ENCODE data around the gene SYNE3.

Gene SYNE3

DNA sequence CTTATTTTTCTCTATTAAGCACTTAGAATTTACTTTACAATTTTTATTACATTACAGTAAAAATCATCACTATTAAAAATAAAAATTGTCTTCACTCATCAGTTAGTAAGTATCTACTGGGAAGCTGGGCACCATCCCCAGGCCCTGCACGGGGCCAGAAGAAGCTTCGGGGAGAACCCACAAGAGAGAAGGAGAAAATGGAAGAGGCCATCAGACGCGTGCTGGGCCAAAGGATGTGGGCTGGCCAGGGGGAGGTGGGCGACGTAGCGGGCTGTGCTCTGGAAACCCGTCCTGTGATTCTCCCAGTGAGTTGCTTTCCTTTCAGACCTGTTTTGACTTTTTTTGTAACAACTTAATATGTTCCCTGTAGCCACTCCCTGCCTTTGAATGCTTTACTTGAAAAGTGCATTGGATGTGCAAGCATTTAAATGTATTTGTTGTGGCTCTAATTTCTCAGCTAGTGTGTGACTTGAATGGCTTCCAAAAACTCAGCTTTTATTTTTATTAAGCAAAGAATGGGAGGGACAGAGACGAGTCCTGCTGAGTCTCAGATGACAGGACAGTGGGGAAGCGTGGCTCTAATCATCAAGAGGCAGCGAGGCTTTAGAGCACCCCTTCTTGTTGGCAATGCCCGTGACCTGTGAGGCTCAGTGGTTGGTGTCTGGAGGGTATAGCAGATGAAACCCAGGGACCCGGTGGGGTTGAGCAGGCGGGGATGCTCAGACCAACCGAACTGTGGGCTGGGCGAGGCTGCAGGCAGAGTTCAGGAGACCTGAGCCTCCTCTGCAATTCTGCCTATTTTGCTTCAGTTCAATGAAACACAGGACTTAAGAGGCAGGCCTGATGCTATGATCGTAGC is 38.8 kb downstream of the SYNE3 start:
- Mint-ChIP-seq H3K4me3 (no peak overlapping the region), H3K9me3 (no peaks in the 10 kb centered on the region), H3K27me3 (ENCODE audit: low read depth) (no peaks in the 10 kb centered on the region), H3K27ac (no peak overlapping the region), H3K36me3 (ENCODE audit: low read depth) (peaks cover 36% of the 10 kb centered on the region), H3K4me1 (ENCODE audit: low read depth) (peaks cover 31% of the 10 kb centered on the region)

- no peak overlapping the region for H3K4me3 Mint-ChIP-seq
- no peaks in the 10 kb centered on the region for H3K27me3 Mint-ChIP-seq (ENCODE audit: low read depth)
- H3K36me3 Mint-ChIP-seq (ENCODE audit: low read depth) = peaks cover 41% of the 10 kb centered on the region
- H3K4me1 Mint-ChIP-seq (ENCODE audit: low read depth) = peaks cover 29% of the 10 kb centered on the region
- no peak overlapping the region for H3K27ac Mint-ChIP-seq
- no peaks in the 10 kb centered on the region for H3K9me3 Mint-ChIP-seq
These were observed 39.7 kb downstream of the SYNE3 start for GRCh38 chr14:95476747-95477146.

- no peaks in the 10 kb centered on the region for H3K27me3 Mint-ChIP-seq (ENCODE audit: low read depth)
- H3K27ac Mint-ChIP-seq = no peak overlapping the region
- H3K4me1 Mint-ChIP-seq (ENCODE audit: low read depth) = peaks cover 23% of the 10 kb centered on the region
- no peak overlapping the region for H3K4me3 Mint-ChIP-seq
- H3K9me3 Mint-ChIP-seq = no peaks in the 10 kb centered on the region
- peaks cover 51% of the 10 kb centered on the region for H3K36me3 Mint-ChIP-seq (ENCODE audit: low read depth)
These were observed 40.8 kb downstream of the SYNE3 start for GRCh38 chr14:95475540-95476240.

DNA sequence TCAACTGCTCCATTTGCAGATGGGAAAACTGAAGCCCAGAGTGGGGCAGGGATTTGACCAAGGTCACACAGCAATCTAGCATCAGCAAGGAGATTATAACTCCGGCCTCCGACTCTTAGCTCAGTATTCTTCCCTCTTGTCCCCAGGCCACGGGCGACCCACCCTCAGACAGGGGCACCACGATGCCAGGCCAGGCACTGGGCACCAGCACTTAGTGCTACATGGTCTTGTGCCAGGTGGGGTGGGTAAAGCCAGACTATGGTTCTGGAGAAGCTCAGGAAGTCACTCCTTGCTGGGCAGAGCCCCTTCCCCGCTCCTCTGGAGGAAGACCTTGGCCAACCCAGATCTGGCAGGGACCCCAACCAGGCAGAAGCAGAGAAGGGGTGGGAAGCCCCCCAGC is 41.5 kb downstream of the SYNE3 start:
- H3K27ac Mint-ChIP-seq = no peak overlapping the region
- H3K4me3 Mint-ChIP-seq = no peak overlapping the region
- H3K4me1 Mint-ChIP-seq (ENCODE audit: low read depth) = peaks cover 17% of the 10 kb centered on the region
- no peaks in the 10 kb centered on the region for H3K9me3 Mint-ChIP-seq
- H3K27me3 Mint-ChIP-seq (ENCODE audit: low read depth) = no peaks in the 10 kb centered on the region
- H3K36me3 Mint-ChIP-seq (ENCODE audit: low read depth) = peaks cover 52% of the 10 kb centered on the region

DNA sequence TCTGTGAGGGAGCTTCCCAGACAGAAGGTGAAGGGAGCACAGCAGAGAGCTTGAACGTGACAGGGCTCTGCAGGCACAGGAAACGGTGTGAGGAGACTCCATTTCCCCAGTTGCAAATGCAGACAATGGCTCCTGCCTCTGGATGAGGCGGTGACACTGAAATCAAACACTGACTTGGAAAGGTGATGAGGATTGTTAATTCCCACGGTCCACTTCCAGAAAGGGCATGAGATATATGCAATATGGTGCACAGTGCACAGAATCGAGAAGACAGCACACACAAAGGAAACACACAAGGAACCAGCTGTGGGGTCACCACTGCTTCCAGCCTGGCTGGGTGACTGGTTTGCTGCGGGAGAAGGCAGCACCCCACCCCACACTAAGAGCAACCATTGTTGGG is 42.0 kb downstream of the SYNE3 start:
- H3K4me1 Mint-ChIP-seq (ENCODE audit: low read depth) = peaks cover 16% of the 10 kb centered on the region
- no peaks in the 10 kb centered on the region for H3K9me3 Mint-ChIP-seq
- H3K27ac Mint-ChIP-seq = no peak overlapping the region
- H3K4me3 Mint-ChIP-seq = no peak overlapping the region
- H3K36me3 Mint-ChIP-seq (ENCODE audit: low read depth) = peaks cover 52% of the 10 kb centered on the region
- H3K27me3 Mint-ChIP-seq (ENCODE audit: low read depth) = no peaks in the 10 kb centered on the region

- peaks cover 14% of the 10 kb centered on the region for H3K4me1 Mint-ChIP-seq (ENCODE audit: low read depth)
- H3K9me3 Mint-ChIP-seq = no peaks in the 10 kb centered on the region
- no peak overlapping the region for H3K4me3 Mint-ChIP-seq
- H3K27ac Mint-ChIP-seq = peak overlapping the region; percentile 49
- H3K27me3 Mint-ChIP-seq (ENCODE audit: low read depth) = no peaks in the 10 kb centered on the region
- H3K36me3 Mint-ChIP-seq (ENCODE audit: low read depth) = peaks cover 54% of the 10 kb centered on the region
These were observed 43.6 kb downstream of the SYNE3 start for GRCh38 chr14:95472819-95473251.

DNA sequence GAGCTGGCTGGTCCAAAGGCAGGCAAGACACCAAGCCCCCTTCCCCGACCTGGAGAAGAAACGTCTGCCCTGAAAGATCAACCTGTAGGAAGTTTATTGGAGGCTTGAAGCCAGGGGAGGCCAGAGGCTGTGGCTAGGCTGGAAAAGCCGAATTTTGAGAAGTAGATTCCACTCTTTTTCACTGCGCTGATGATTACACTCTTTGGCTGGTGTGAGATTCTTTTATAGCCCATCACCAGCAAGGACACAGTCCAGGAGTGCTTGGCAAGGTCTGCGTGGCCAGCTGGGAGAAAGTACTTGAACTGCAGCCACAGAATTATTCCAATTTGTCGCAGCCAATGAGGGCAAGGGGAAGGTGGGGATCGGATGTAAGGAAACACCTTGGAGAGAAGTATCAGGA is 45.0 kb downstream of the SYNE3 start:
- Mint-ChIP-seq H3K4me3 (no peak overlapping the region), H3K27ac (peak overlapping the region; percentile 29), H3K27me3 (ENCODE audit: low read depth) (no peaks in the 10 kb centered on the region), H3K36me3 (ENCODE audit: low read depth) (peaks cover 55% of the 10 kb centered on the region), H3K9me3 (no peaks in the 10 kb centered on the region), H3K4me1 (ENCODE audit: low read depth) (peaks cover 11% of the 10 kb centered on the region)

- Mint-ChIP-seq H3K27me3 (ENCODE audit: low read depth) (no peaks in the 10 kb centered on the region), H3K4me1 (ENCODE audit: low read depth) (peaks cover 11% of the 10 kb centered on the region), H3K27ac (no peak overlapping the region), H3K36me3 (ENCODE audit: low read depth) (peaks cover 52% of the 10 kb centered on the region), H3K4me3 (no peak overlapping the region), H3K9me3 (no peaks in the 10 kb centered on the region)
These were observed 45.4 kb downstream of the SYNE3 start for GRCh38 chr14:95471016-95471415.

- H3K36me3 Mint-ChIP-seq (ENCODE audit: low read depth) = peaks cover 60% of the 10 kb centered on the region
- H3K4me3 Mint-ChIP-seq = no peak overlapping the region
- H3K9me3 Mint-ChIP-seq = no peaks in the 10 kb centered on the region
- H3K4me1 Mint-ChIP-seq (ENCODE audit: low read depth) = peaks cover 23% of the 10 kb centered on the region
- no peak overlapping the region for H3K27ac Mint-ChIP-seq
- no peaks in the 10 kb centered on the region for H3K27me3 Mint-ChIP-seq (ENCODE audit: low read depth)
These were observed 47.3 kb downstream of the SYNE3 start for GRCh38 chr14:95469134-95469481.

- H3K27ac Mint-ChIP-seq = no peak overlapping the region
- H3K4me3 Mint-ChIP-seq = no peak overlapping the region
- peaks cover 28% of the 10 kb centered on the region for H3K4me1 Mint-ChIP-seq (ENCODE audit: low read depth)
- no peaks in the 10 kb centered on the region for H3K9me3 Mint-ChIP-seq
- H3K36me3 Mint-ChIP-seq (ENCODE audit: low read depth) = peaks cover 59% of the 10 kb centered on the region
- H3K27me3 Mint-ChIP-seq (ENCODE audit: low read depth) = no peaks in the 10 kb centered on the region
These were observed 47.9 kb downstream of the SYNE3 start for GRCh38 chr14:95468448-95469133.

DNA sequence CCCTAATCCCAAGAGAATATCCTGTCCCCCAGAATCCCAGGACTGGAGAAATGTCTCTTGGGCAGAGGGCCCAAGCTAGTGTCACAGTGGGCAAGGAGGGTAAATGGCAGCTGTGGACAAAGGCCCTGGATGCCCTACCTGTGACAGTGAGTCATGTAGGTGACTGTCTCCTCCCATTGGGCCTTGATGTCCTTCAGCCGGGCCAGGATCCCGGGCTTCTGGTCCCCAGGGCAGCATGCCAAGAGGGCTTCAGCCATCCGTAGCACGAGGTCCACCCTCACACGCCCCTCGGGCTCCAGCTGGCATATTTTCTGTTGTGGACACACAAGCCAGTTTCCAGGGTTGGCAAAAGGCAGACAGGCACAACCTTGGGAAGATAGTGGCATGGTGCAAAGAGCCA is 48.8 kb downstream of the SYNE3 start:
- peaks cover 30% of the 10 kb centered on the region for H3K4me1 Mint-ChIP-seq (ENCODE audit: low read depth)
- H3K27ac Mint-ChIP-seq = no peak overlapping the region

GRCh38 chr14:95467232-95467631 is 49.2 kb downstream of the SYNE3 start:
- Mint-ChIP-seq H3K27ac (no peak overlapping the region), H3K4me1 (ENCODE audit: low read depth) (peaks cover 30% of the 10 kb centered on the region), H3K9me3 (no peaks in the 10 kb centered on the region), H3K4me3 (no peak overlapping the region), H3K27me3 (ENCODE audit: low read depth) (no peaks in the 10 kb centered on the region), H3K36me3 (ENCODE audit: low read depth) (peaks cover 51% of the 10 kb centered on the region)

More for the DNA sequence above, 48.8 kb downstream of the SYNE3 start:
- H3K4me3 Mint-ChIP-seq = no peak overlapping the region
- no peaks in the 10 kb centered on the region for H3K27me3 Mint-ChIP-seq (ENCODE audit: low read depth)
- H3K36me3 Mint-ChIP-seq (ENCODE audit: low read depth) = peaks cover 51% of the 10 kb centered on the region
- no peaks in the 10 kb centered on the region for H3K9me3 Mint-ChIP-seq
